ENCODE data around the gene ARGLU1.

The ARGLU1 gene

GRCh38 chr13:106550570-106551135 is 17.3 kb downstream of the ARGLU1 start:
- TF ChIP-seq CTCF (IDR thresholded peaks at IDR 0.05; ENCODE audit: low read depth, low read length, missing control alignments): no peak
- DNase-seq (ENCODE audit: extremely low read depth, low read depth): no peak
- no peak overlapping the region for H3K4me3 ChIP-seq (replicated peaks; ENCODE audit: low read depth, low read length)

- DNase-seq (ENCODE audit: extremely low read depth, low read depth): no peak
- no peak for TF ChIP-seq CTCF (IDR thresholded peaks at IDR 0.05; ENCODE audit: low read depth, low read length, missing control alignments)
- no peak overlapping the region for H3K4me3 ChIP-seq (replicated peaks; ENCODE audit: low read depth, low read length)
Measured at GRCh38 chr13:106548064-106548696, 19.8 kb downstream of the ARGLU1 start.

- no peak overlapping the region for H3K4me3 ChIP-seq (replicated peaks; ENCODE audit: low read depth, low read length)
- no peak for TF ChIP-seq CTCF (IDR thresholded peaks at IDR 0.05; ENCODE audit: low read depth, low read length, missing control alignments)
- DNase-seq (ENCODE audit: extremely low read depth, low read depth): no peak
Measured at GRCh38 chr13:106541826-106542225, 26.1 kb downstream of the ARGLU1 start.

GRCh38 chr13:106540613-106541012 is 27.3 kb downstream of the ARGLU1 start:
- H3K4me3 ChIP-seq (replicated peaks; ENCODE audit: low read depth, low read length): no peak overlapping the region
- TF ChIP-seq CTCF (IDR thresholded peaks at IDR 0.05; ENCODE audit: low read depth, low read length, missing control alignments): no peak
- DNase-seq (ENCODE audit: extremely low read depth, low read depth): no peak

GRCh38 chr13:106537521-106537920 is 30.4 kb downstream of the ARGLU1 start:
- DNase-seq (ENCODE audit: extremely low read depth, low read depth): no peak
- no peak overlapping the region for H3K4me3 ChIP-seq (replicated peaks; ENCODE audit: low read depth, low read length)
- TF ChIP-seq CTCF (IDR thresholded peaks at IDR 0.05; ENCODE audit: low read depth, low read length, missing control alignments): no peak

GRCh38 chr13:106536244-106537034 is 31.5 kb downstream of the ARGLU1 start:
- DNase-seq (ENCODE audit: extremely low read depth, low read depth): peak; percentile 64
- H3K4me3 ChIP-seq (replicated peaks; ENCODE audit: low read depth, low read length): peak overlapping the region; percentile 59
- peak; percentile 98 for TF ChIP-seq CTCF (IDR thresholded peaks at IDR 0.05; ENCODE audit: low read depth, low read length, missing control alignments)
